Fibroblast of villous mesenchyme (primary cell): ENCODE measurements around the gene TMEM40. TPM values are rescaled to one million over a fixed set of nuclear protein-coding genes. Genes with fewer than 3 reads are reported as not detected.
"Not testable (repeated sequence)": the region's sequence is repeated elsewhere in the genome, so short reads cannot be mapped to it uniquely, and the experiment has no call there.

Source experiments
- DNase-seq: peaks from one replicate; pipeline ENCODE4 v3.0.0-alpha.2; 2010; ENCODE audit warnings: low read depth
- H3K4me3 ChIP-seq: 2 replicates; pipeline ENCODE4 v1.5.1; 2011; ENCODE audit warnings: low read depth, mild to moderate bottlenecking, low read length
- total RNA-seq: library from RNA; depleted of rRNA; stranded (reverse); fragments of >200 nt; gene quantifications from 2 replicates; pipeline ENCODE4 v1.2.3, GENCODE V29; 2012
- TF ChIP-seq, protein P1 (sequence below): IDR thresholded peaks from 2 replicates; pipeline ENCODE4 v1.5.1; 2012; ENCODE audit warnings: low read depth, mild to moderate bottlenecking, low read length; ENCODE audit not compliant: insufficient read depth

The TMEM40 gene
- total RNA-seq, 1 donor, result under 0.01 TPM

GRCh38 chr3:12787346-12787745 is 28.3 kb upstream of the TMEM40 start:
- TF ChIP-seq, protein P1, sequence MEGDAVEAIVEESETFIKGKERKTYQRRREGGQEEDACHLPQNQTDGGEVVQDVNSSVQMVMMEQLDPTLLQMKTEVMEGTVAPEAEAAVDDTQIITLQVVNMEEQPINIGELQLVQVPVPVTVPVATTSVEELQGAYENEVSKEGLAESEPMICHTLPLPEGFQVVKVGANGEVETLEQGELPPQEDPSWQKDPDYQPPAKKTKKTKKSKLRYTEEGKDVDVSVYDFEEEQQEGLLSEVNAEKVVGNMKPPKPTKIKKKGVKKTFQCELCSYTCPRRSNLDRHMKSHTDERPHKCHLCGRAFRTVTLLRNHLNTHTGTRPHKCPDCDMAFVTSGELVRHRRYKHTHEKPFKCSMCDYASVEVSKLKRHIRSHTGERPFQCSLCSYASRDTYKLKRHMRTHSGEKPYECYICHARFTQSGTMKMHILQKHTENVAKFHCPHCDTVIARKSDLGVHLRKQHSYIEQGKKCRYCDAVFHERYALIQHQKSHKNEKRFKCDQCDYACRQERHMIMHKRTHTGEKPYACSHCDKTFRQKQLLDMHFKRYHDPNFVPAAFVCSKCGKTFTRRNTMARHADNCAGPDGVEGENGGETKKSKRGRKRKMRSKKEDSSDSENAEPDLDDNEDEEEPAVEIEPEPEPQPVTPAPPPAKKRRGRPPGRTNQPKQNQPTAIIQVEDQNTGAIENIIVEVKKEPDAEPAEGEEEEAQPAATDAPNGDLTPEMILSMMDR, result peak; percentile 54
- H3K4me3 ChIP-seq, result not testable (repeated sequence)
- peak; percentile 40 for DNase-seq

DNA sequence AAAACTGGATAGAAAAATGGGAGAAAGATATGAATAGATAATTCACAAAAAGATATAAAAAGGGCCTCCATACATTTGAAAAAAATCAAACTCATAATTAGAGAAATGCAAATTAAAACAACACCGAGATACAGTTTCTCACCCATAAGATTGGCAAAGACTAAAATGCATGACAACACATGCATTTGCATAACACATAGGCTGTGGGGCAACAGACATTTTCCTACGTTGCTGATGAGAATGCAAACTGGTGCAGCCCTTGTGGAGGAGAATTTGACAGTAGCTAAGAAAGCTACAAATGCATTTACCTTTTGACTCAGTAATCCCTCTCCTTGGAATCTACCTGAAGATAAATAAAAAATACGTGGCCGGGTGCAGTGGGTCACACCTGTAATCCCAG is 26.0 kb upstream of the TMEM40 start:
- TF ChIP-seq, protein P1, result no peak
- DNase-seq, result no peak

GRCh38 chr3:12782172-12782815 is 23.2 kb upstream of the TMEM40 start:
- H3K4me3 ChIP-seq, result no peak overlapping the region
- TF ChIP-seq, protein P1, result no peak
- DNase-seq, result peak; percentile 20

More for the DNA sequence above, 26.0 kb upstream of the TMEM40 start:
- no peak overlapping the region for H3K4me3 ChIP-seq

DNA sequence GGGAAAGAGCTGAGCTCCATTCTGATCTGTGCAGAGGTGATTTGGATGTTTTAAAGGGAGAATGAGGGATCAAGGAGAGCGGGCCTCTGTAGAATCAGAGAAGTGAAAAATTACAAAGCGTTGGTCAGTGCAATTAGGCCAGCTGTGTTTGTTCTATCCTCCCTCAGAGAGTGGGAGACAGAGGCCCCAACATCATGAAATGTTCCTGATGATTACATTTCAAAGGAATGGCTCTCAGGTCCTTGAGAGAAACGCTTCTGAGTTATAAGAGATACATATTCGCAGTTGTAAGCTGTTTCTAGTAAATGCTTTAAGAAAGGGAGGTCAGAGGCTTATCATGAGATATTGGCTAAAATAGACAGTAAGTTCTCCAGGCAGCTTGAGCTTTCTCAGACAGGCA is 21.7 kb upstream of the TMEM40 start:
- DNase-seq, result peak; percentile 29
- H3K4me3 ChIP-seq, result no peak overlapping the region
- TF ChIP-seq, protein P1, result no peak

- TF ChIP-seq, protein P1, result no peak
- no peak for DNase-seq
- H3K4me3 ChIP-seq, result no peak overlapping the region
These were observed 18.1 kb upstream of the TMEM40 start for GRCh38 chr3:12777171-12777570.

DNA sequence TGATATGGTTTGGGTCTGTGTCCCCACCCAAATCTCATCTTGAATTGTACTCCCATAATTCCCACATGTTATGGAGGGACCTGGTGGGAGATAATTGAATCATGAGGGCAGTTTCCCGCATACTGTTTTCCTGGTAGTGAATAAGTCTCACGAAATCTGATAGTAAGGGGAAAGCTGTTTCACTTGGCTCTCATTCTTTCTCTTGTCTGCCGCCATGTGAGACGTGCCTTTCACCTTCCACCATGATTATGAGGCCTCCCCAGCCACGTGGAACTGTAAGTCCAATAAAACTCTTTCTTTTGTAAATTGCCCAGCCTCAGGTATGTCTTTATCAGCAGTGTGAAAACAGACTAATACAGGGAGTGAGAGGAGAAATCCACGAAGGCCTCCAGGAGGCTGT is 16.9 kb upstream of the TMEM40 start:
- DNase-seq, H3K4me3 ChIP-seq: not testable (repeated sequence)

DNA sequence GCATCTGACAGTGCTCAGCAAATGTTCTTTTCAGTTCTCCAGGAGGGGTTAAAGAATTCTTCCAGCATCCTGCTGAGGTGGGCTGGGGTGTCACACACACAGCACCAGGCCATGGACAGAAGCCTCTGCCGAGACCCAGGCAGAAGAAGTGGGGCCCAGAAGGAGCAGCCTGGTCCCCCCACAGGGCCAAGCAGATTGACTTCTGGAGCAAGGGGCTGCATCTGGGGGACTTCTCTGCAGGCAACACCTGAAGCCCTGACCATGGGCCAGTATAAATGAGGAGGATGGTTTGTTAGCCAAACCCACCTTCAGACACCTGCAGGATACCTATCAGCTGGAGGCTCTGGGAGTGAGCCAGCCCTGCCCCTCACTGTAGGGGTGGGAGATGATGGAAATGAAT is 16.2 kb upstream of the TMEM40 start:
- no peak for DNase-seq
- H3K4me3 ChIP-seq, result no peak overlapping the region
- TF ChIP-seq, protein P1, result no peak
